NCI-H146 (cell line): ENCODE measurements around the gene FNDC5.
"Not testable (repeated sequence)": the region's sequence is repeated elsewhere in the genome, so short reads cannot be mapped to it uniquely, and the experiment has no call there.

Experiments used
- DNase-seq: peaks from one replicate; lab custom pipeline; 2025; lab: John Stamatoyannopoulos, UW

FNDC5 gene

DNA sequence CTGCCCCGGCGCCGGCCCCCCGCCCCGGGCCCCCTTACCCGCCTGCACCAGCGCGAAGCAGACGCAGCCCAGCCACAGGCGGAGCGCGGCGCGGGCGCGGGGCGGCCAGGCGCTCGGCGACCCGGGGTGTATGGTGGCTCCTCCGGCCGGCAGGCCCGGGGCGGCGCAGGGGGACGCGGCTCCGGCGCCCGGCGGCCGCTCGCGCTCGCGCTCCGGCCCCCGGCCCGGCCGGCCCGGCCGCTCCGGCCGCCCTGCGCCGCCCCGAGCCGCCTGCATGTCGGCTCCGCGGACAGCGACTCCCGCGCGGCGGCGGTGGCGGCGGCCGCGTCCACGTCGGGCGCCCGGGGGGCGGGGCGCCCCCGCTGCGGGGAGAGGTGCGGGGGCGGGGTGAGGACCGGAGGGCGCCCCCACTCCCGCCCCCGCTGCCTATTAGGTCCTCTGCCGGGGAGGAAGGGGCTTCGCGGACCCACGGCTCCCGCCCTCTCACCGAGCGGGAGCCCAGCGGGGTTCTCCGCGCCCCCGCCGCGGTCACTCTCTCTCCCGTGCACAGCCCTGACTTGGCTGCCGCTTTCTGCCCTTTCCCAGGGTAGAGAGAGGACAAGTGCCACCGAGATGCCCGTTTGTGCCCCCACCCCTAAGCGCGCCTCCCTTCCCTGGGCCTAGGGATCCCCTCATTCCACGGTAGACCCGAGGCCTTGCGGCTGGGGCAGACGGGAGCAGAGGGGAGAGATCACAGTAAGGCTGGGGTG lies at the start of gene FNDC5:
TSS of gene FNDC5 (minus strand) at position 298 of the 749 bp plus-strand sequence.
- DNase-seq, result peak; percentile 31

DNA sequence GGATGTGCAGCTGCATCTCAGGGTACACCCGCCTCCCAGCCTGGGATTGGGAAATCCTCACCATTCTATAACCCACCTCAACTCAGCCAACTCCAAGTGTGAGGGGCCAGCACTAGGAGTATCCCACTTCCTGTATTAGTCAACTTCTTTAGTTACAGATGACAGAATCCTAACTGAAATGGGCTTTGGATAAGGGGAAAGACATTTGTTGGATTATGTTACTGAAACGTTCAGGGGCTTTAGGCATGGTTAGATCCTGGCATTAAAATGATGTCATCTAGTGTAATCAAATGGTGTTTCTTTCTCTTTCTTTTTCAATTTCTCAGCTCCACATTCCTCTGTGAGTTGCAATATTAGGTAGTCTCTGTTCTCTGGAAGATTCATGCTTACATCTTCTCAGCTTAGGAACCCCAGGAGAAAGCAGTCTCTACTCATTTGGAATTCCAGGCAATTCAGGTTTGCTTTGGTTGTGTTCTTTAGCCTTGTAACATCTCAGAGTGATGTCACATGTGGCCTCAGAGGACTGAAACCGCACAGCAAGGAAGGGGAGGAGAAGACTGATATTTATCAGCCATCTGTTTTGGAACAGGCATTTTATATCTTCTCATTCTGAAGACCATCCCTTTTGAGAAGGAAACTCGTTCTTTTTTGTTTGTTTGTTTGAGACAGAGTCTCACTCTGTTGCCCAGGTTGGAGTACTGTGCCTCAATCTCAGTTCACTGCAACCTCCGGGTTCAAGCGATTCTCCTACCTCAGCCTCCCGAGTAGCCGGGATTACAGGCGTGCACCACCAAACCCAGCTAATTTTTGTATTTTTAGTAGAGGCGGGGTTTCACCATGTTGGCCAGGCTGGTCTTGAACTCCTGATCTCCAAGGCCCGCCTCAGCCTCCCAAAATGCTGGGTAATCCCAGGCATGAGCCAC lies 49.4 kb upstream of the FNDC5 start:
- DNase-seq, result no peak

DNA sequence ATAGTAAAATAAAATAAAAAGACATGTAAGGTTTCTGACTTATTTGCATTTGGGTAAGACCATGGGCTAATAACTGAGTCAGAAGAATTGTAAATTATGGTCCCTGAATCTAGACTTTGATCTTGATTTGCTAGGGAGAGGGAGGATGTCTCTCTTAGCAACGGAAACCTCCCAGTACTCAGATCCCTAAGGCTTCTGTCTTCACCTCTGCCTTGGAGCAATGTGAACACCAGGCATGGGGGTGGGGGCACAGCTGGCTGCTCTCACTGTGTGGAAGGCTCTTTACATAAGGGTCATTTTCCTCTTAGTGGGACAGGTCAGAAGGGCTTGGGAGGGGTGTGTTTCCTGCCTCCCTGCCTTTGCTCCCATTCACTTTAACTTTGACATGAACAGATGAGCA lies 47.5 kb upstream of the FNDC5 start:
- DNase-seq, result no peak

DNA sequence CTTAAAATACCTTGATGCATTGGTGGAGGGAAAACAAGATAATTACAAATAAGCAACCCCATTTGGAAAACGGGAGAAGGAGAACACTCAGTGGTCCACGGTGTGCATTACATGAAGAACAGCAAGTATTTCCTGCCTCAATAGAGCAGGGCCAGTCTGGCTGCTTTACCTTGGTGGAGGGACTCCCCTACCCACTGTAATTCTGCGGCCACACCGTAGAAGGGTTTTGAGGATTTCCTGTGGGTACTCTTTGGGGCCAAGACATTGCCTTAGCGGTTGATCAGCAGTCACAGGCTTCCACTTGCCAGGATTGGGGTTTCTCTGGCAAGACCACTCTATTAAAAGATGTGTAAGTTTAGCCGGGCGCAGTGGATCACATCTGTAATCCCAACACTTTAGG lies 46.8 kb upstream of the FNDC5 start:
- no peak for DNase-seq

DNA sequence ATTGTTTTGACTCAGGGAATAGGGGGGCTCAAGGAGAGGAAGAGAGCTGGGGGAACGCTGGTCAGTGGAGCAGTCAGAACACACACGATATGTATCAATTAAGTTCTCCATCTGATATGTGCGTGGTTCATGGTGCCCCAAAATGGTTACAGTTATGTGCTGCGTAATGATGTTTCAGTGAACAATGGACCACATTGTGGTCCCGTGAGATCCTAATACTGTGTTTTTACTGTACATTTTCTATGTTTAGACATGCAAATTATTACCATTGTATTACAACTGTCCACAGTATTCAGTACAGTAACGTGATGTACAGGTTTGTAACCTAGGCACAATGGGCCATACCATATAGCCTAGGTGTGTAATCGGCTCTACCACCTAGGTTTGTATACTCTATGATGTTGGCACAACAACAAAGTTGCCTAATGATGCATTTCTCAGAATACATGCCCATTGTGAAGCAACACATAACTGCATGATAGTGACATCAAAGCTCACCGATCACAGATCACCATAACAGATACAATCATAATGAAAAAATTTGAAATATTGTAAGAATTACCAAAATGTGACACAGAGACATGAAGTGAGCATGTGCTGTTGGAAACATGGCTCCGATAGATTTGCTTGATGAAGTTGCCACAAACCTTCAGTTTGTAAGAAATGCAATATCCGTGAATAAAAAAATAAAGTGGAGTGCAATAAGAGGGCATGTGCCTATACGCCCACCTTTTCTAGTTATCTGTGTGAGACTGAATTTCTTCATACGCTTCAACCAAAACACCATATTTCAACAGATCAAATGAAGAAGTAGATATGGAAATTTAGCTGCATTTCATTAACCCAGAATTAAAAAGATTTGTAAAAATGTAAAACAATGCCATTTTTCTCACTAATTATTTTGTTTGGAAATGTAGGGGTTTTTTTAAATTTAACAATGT lies 45.3 kb upstream of the FNDC5 start:
- no peak for DNase-seq

DNA sequence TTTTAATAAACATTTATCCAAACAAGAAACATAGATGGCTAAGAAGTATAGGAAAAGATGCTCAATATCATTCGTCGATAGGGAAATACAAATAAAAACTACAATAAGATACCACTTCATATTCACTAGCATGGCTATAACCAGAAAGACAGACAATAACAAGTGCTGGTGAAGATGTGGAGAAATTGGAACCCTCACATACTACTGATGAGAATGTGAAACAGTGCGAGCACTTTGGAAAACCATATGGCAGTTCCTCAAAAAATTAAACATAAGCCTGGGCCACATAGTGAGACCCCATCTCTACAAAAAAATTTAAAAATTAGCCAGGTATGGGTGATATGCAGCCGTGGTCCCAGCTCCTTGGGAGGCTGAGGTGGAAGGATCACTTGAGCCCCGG lies 39.6 kb upstream of the FNDC5 start:
- DNase-seq, result no peak

DNA sequence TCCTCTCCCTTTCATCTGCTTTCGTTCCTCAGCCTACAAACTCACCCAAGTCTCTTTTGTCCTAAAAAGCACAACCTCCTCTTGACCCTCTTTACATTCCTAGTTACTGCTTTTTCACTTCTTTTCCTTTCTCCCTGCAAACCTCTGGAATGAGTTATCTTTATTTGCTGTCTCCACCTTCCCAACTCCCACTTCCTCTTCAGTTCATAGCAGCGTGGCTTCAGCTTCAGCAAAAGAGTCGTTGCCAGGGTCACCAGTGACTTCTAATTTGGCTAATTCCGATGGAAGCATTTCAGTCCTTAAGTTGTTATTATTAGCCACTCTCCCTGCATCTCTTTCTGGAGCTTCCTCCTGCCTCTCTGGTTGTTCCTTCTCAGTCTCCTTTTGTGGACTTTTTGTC lies 36.7 kb upstream of the FNDC5 start:
- DNase-seq, result peak; percentile 9

DNA sequence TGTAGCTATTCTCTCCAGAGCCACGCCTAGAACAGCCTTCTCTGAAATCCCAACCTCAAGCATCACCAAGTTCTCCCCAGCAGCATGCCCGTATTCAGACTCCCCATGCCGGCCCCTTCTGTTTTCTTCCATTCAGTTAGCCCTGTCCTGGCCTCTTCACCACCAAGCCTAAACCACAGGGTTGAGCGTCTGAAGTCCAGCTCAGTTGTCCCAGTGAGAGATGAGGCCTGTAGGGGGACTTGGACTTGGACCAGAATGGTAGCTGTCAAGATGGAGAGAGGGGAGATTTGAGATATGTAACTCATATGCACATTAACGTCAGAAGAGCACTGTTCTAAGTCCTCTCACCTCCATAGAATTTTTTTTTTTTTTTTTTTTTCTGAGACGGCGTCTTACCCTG lies 35.9 kb upstream of the FNDC5 start:
- DNase-seq, result no peak

DNA sequence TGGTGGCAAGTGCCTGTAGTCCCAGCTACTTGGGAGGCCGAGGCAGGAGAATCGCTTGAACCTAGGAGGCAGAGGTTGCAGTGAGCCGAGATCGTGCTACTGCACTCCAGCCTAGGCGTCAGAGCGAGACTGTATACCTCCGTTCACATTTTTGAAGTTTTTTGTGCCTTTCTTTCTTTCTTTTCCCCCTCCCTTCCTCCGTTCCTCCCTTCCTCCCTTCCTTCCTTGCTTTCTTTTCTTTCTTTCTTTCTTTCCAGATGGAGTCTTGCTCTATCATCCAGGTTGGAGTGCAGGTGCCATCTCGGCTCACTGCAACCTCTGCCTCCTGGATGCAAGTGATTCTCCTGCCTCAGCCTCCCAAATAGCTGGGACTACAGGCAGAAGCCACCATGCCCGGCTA lies 34.9 kb upstream of the FNDC5 start:
- not testable (repeated sequence) for DNase-seq

DNA sequence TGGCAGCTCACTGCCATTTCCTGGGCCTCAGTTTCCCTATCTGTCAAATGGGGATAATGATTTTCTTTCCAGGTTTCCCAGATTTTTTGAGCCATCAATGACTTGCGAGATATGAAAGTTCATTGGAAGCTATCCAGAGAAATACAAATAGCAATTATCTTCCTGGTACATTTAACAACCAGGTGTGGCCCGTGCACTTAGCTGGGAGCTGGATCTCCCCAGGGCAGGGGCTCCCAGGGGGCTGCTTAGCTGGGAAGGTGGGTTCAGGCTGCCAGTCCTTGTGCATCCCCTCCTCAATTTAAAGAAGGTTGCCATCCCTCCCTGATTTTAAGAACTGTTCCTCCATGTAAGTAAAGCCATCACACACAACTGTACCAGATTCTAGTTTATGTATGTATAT lies 34.1 kb upstream of the FNDC5 start:
- no peak for DNase-seq

DNA sequence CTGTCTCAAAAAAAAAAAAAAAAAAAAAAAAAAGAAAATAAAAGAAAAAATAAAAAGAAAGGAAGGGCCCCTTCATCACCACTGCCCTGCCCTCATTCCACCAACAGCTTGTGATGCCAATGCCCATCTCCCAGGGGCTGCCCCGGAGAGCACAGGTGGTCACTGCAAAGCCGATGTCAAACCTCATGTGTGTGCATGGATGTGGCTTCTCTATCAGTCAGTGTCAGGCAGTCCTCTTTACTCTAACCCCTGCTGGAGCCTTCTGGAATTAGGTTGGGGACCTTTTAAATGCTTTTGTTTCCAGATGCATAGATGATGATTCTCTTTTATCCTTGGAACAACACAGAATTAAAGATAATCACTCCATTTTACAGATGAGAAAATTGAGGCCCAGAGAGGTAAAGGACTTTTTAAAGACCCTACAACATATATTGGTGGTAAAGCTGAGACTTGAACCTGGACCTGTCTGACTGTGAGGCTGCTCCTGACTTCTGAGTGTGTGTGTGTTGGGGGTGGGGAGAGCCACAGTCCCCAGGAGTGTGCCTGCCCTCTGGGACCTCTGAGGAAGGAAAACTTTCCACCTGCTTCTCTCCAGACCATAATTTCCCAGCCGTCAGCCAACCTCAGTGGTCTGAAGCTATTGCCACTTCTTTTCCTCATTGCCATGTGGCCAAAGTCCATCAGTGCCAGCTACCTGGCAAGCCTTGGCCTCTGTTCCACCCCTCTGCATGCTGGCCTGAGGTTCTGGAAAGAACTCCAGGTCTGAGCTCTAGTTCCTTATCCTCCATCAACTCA lies 33.5 kb upstream of the FNDC5 start:
- no peak for DNase-seq

DNA sequence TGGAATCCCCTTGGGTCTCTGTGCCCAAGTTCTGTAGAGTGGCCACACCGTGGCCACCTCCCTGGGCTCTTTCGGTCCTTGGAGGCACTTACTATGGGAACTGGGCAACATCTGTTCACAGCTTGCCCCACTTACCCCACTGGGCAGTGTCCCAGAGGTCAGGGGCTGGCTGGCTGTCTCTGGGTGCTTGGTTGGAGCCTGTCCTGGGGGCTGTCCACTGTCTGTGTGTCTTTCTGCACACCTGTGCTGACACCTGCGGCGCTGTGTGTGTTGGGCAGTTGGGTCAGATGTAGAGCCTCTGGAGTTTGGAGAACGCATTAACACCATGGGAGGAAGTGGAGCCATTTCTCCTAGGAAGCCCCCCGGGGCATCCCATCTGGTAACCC lies 31.8 kb upstream of the FNDC5 start:
- no peak for DNase-seq

DNA sequence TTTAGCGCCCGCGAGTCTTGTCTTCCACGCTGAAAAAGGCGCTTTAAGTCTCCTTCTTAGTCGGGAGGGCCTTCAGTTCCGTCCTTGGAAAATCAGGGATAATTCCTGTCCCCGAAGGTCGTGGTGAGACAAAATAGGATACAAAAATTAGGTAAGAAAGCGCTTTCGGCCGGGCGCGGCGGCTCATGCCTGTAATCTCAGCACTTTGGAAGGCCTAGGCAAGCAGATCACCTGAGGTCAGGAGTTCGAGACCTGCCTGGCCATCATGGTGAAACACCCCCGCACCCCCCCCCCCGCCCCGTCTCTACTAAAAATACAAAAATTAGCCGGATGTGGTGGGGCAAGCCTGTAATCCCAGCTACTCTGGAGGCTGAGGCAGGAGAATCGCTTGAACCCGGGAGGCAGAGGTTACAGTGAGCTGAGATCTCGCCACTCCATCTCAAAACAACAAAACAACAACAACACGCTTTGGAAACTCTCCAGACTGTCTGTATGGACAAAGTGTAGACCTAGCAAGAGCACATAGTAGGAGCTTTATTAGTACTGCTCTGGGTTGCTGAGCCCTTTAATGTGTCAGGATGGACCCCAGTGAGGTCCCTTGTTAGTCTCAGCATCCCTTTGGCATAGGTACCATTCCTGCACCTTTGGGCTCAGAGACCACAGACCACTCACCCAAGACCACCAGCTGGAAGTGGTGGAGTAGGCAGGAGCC lies 31.3 kb upstream of the FNDC5 start:
- DNase-seq, result no peak

DNA sequence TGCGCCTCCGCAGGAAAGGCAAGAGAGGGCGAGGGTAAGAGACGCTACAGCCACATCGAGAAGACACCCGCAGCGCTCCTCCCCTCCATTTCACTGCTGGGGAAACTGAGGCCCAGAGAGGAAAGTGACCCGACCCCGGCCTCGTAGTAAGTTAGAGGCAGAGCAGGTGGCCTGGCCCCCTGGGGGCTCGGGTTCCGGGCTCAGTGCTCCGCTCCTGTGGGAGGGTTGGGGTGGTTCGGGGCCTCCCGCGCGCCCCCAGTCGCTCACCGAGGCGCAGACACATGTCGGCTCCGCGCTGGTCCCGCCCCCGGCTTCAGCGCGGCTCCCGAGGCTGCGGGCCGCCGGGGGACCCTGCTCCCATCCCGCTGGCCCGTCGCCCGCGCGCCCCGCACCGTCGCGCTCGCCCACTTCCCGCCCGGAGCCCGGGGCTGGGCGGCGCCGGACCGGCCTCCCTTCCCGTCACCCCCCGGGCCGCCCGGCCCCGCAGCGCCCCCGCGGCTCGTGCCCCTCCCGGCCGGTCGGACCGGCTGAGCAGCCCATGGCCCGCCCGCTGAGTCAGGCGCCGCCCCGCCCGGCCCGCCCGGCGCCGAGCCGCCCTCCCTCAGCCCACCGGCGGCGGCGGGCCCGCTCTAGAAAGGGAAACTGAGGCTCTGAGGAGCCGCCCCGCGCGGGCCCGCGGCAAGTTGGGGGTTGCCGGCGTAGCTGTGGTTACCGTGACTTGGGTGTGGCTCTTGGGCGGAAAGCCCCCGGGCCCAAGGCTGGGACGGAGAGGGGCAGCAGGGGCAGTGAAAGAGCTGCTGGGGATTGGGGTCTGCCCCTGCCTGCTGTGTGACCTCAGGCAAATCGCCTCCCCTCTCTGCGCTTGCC lies 30.5 kb upstream of the FNDC5 start, which contains the start of gene TMEM54:
TSS of gene TMEM54 (minus strand) at position 434 of the 867 bp plus-strand sequence. CDS start at position 283, 151 bp downstream.
- DNase-seq, result peak; percentile 35

DNA sequence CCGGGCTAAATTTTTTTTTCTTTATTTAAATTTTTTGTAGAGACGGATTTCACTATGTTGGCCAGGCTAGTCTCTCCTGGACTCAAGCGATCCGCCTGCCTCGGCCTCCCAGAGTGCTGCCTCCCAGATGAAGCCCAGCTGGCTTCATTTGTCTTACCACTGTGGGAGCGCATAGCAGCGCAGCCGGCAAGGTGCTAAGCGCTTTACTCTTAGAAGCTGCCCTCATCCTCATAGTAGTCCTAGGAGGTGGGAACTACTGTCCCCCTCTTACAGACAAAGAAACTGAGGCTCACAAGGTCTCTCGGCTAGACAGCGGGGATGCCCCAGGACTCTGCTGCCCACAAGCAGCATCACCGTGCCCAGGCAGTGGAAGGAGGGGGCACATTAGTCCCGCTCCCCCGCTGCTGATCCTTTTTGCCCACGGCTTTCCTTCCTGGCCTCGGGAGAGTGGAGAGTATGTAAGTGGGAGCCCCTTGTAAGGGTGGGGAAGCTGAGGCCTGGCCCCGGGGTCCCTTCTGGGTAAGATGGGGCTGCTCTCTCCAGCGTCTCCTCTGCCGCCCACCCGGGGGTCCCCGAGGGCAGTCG lies 29.8 kb upstream of the FNDC5 start:
- DNase-seq, result no peak

DNA sequence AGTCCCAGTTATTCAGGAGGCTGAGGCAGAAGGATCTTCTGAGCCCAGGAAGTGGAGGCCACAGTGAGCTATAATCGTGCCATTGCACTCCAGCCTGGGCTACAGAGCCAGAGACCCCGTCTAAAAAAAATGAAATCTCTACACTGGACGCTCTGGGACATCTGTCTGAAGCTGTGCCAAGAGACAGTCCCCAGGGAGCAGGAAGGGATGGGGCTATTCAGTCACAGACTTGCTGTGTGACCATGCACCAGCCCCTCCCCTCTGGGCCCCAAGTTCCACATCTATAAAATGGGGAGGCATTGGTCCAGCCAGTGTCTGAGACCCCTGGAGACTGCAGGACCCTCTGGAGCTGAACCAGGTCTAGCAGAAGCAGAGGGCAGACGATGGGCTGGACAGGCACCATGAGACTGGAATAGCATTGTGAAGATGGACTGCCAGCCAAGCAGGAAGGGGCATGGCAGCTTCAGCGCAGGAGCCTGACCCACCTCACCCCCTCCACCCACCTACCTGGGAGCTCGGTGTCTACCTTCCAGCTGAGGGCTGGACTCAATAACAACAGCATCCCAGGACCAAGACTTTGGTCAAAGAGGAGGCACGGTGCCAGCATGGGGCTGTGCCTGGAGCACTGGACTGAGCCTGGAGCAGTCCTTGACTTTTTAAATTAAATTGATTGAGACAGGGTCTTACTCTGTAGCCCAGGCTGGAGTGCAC lies 29.0 kb upstream of the FNDC5 start:
- DNase-seq, result no peak

DNA sequence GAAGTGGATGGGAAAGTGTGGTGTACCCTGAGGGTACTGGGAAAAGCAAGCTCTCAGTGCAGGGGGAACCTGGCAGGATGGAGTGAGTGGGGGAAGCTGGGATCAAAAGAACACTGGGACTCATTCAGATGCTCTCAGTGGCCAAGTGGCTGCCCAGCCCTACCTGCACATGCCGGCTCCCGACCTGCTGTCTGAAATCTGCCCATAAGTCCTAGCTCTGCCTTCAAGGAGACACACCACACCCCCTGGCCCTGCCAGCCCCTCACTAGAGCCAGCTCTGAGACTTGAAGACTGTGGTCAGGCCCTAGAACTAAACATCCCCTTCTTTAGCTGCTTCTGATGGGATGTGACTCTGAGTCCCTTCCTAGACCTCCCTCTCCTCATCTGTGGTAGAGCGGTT lies 28.2 kb upstream of the FNDC5 start:
- DNase-seq, result no peak

DNA sequence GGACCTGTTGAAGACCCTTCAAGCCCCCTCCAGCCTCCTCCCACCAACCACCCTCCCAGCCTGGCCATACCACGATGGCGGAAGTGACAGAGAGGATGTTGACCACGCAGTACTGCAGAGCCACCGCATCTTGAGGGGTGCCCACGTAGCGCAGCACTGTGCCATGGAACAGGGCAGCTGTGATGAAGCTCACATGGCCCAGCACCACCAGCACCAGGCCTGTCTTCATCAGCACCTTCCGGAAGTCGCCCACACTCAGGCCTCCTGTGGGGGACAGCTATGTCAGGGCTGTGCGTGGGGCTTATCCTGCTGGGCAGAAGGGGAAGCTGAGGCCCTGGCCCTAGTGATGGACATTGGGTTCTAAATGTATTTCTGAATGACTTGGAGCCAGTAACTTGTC lies 27.3 kb upstream of the FNDC5 start:
- no peak for DNase-seq
